Sigmoid colon (tissue), 4 donors: ENCODE data around the gene NKX1-2.

Experiments used
- EP300 ChIP-seq, 4 donors: sonication (generic); formaldehyde crosslinking; IDR thresholded peaks; one replicate each; pipeline ENCODE4 v1.6.1; 2017; ENCODE audit warnings: antibody characterized with exemption in 4 of 4
- POLR2A ChIP-seq, 2 donors: fragments of 450-650 bp; IDR thresholded peaks; one replicate each; pipeline ENCODE4 v1.6.1; 2016; ENCODE audit warnings: antibody characterized with exemption in 2 of 2, mild to moderate bottlenecking in 2 of 2, moderate library complexity in 2 of 2
- TF ChIP-seq, protein P1 (sequence below), 4 experiments: fragments of 450-650 bp in 3 of 4; fragments of 200-600 bp in 1 of 4; IDR thresholded peaks; one replicate each; pipeline ENCODE4 v1.5.1; 2016 to 2019; ENCODE audit warnings: antibody characterized with exemption in 4 of 4, mild to moderate bottlenecking in 3 of 4, moderate library complexity in 2 of 4

GRCh38 chr10:124495162-124495561 lies 45.3 kb upstream of the NKX1-2 start:
- TF ChIP-seq EP300 (IDR thresholded peaks at IDR 0.05) (no peak), POLR2A (IDR thresholded peaks at IDR 0.05) (no peak)
- TF ChIP-seq, protein P1, sequence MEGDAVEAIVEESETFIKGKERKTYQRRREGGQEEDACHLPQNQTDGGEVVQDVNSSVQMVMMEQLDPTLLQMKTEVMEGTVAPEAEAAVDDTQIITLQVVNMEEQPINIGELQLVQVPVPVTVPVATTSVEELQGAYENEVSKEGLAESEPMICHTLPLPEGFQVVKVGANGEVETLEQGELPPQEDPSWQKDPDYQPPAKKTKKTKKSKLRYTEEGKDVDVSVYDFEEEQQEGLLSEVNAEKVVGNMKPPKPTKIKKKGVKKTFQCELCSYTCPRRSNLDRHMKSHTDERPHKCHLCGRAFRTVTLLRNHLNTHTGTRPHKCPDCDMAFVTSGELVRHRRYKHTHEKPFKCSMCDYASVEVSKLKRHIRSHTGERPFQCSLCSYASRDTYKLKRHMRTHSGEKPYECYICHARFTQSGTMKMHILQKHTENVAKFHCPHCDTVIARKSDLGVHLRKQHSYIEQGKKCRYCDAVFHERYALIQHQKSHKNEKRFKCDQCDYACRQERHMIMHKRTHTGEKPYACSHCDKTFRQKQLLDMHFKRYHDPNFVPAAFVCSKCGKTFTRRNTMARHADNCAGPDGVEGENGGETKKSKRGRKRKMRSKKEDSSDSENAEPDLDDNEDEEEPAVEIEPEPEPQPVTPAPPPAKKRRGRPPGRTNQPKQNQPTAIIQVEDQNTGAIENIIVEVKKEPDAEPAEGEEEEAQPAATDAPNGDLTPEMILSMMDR (IDR thresholded peaks at IDR 0.05), result no peak
